ENCODE measurements around the gene CRACR2B.

CRACR2B gene

DNA sequence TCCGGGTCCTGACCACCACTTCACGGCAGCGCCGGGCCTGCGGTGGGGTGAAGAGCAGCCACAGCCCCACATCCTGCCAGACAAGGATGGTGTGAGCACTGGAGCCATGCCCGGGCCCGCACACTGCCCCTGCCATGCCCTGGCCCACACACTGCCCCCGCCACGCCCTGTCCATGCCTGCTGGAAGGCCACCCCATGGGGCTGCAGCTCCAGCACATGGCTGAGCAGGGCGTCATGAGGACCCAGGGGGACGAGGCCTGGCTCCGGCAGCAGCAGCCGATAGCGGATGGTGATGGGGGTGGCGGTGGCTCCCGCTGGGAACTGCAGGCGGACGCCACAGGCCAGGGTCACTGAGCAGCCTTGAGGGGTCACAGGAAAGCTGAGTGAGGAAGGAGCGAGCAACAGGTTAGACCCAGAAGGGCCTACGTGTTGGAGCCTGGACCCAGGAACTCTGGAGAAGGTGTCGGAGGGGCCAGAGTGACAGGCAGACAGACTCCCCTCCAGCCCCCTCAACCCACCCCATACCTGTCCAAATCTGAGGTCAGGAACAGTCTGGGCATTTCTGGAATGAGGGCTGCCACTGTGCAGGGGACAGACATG is 25.6 kb upstream of the CRACR2B start:
- H3K36me3 ChIP-seq (ENCODE audit: control insufficient read depth, insufficient read depth, low read length) = peaks cover 10% of the 10 kb centered on the region
- H3K4me3 ChIP-seq (replicated peaks; ENCODE audit: low read depth, low read length) = no peak overlapping the region
- TF ChIP-seq, protein P1, sequence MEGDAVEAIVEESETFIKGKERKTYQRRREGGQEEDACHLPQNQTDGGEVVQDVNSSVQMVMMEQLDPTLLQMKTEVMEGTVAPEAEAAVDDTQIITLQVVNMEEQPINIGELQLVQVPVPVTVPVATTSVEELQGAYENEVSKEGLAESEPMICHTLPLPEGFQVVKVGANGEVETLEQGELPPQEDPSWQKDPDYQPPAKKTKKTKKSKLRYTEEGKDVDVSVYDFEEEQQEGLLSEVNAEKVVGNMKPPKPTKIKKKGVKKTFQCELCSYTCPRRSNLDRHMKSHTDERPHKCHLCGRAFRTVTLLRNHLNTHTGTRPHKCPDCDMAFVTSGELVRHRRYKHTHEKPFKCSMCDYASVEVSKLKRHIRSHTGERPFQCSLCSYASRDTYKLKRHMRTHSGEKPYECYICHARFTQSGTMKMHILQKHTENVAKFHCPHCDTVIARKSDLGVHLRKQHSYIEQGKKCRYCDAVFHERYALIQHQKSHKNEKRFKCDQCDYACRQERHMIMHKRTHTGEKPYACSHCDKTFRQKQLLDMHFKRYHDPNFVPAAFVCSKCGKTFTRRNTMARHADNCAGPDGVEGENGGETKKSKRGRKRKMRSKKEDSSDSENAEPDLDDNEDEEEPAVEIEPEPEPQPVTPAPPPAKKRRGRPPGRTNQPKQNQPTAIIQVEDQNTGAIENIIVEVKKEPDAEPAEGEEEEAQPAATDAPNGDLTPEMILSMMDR (IDR thresholded peaks at IDR 0.05; ENCODE audit: insufficient read depth, low read length, poor library complexity, severe bottlenecking) = no peak
- DNase-seq (ENCODE audit: extremely low read depth, insufficient read length) = no peak
- H3K27me3 ChIP-seq (replicated peaks; ENCODE audit: control insufficient read depth, insufficient read depth, low read length) = no peaks in the 10 kb centered on the region

DNA sequence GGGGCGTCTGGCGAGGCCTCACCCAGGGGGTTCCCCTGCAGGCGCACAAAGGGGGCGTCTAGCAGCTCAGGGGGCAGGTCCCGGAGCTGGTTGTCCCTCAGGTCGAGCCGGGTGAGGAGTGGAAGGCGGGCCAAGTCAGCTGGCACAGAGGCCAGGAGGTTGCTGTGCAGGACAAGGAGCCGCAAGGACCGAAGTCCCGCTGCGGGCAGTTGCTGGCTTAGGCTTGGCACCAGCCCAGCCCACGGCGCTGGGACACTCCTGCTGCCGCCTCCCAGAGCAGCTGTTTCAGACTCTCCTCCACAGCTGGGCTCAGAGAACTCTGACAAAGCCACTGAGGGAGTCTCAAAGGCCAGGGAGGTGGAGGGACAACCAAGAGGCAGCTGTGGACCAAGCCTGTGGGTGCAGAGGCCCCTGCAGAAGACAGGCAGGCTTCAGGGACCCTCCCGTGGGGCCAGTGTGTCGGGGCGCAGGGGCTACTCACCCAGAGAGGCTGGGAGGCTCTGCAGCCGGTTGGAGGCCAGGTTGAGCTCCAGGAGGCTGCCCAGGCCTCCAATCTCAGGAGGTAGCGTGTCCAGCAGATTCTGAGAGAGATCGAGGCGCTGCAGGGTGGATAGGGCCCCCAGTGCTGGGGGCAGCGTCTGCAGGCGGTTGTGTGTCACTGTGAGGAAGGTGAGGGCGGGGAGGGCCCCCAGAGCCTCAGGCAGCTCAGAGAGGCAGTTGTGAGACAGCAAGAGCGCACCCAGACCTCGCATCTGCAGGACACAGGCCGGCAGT is 24.8 kb upstream of the CRACR2B start:
- peak overlapping the region; percentile 64 for H3K4me3 ChIP-seq (replicated peaks; ENCODE audit: low read depth, low read length)
- no peaks in the 10 kb centered on the region for H3K27me3 ChIP-seq (replicated peaks; ENCODE audit: control insufficient read depth, insufficient read depth, low read length)
- TF ChIP-seq, protein P1 (IDR thresholded peaks at IDR 0.05; ENCODE audit: insufficient read depth, low read length, poor library complexity, severe bottlenecking) = no peak
- peaks cover 10% of the 10 kb centered on the region for H3K36me3 ChIP-seq (ENCODE audit: control insufficient read depth, insufficient read depth, low read length)
- DNase-seq (ENCODE audit: extremely low read depth, insufficient read length) = no peak

DNA sequence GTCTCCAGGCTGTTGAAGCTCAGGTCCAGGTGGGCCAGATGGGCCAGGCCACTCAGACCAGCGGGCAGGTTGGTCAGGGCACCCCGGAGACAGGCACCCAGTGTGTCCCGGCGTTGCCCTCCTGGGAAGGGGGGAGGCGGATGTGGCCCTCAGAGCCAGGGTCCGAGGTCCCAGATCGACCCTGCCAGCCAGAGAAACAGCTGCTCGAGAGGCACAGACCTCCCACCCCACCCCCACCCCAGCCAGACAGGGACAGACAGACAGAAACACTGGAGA is 24.3 kb upstream of the CRACR2B start:
- DNase-seq (ENCODE audit: extremely low read depth, insufficient read length) = no peak
- Histone ChIP-seq H3K4me3 (replicated peaks; ENCODE audit: low read depth, low read length) (peak overlapping the region; percentile 64), H3K36me3 (ENCODE audit: control insufficient read depth, insufficient read depth, low read length) (peaks cover 10% of the 10 kb centered on the region), H3K27me3 (replicated peaks; ENCODE audit: control insufficient read depth, insufficient read depth, low read length) (no peaks in the 10 kb centered on the region)
- TF ChIP-seq, protein P1 (IDR thresholded peaks at IDR 0.05; ENCODE audit: insufficient read depth, low read length, poor library complexity, severe bottlenecking) = no peak

DNA sequence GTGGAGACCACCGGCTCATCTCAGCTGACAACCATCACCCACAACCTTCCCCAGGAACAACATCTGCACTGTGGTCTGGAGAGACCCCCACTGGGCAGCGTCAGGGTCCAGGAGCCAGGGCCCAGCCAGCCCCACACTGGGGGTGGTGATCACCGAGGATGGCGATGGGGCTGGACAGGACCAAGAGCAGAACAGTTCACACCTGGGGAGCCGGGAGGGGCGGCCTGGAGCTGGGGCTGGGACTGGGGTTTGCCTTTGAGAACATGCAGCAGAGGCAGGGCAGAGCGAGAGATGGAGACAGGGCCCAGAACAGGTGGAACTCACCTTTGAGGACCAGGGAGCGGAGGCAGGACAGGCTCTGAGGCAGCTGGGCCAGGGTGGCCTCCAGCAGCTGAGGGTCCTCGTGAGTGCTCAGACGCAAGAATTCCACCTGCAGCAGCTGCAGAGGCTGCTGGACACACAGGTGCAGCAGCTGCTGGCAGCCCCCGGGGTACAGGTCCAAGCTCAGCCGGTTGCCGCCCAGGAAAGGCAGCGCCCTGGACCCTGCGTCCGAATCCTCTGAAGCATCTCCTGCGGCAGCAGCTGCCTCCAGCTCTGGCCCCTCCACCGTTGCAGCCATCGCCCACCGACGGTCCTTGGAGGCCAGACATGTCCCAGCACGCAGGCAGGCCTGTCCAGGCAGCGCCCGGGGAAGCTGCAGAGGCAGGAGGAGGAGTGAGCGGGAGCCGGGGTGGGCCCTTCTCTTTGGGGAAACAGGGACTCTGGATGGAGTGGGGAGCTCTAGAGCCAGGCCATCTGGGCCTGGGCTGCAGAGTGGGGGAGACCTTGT is 23.7 kb upstream of the CRACR2B start:
- Histone ChIP-seq H3K27me3 (replicated peaks; ENCODE audit: control insufficient read depth, insufficient read depth, low read length) (no peaks in the 10 kb centered on the region), H3K36me3 (ENCODE audit: control insufficient read depth, insufficient read depth, low read length) (peaks cover 10% of the 10 kb centered on the region), H3K4me3 (replicated peaks; ENCODE audit: low read depth, low read length) (peak overlapping the region; percentile 64)
- TF ChIP-seq, protein P1 (IDR thresholded peaks at IDR 0.05; ENCODE audit: insufficient read depth, low read length, poor library complexity, severe bottlenecking) = no peak
- no peak for DNase-seq (ENCODE audit: extremely low read depth, insufficient read length)

DNA sequence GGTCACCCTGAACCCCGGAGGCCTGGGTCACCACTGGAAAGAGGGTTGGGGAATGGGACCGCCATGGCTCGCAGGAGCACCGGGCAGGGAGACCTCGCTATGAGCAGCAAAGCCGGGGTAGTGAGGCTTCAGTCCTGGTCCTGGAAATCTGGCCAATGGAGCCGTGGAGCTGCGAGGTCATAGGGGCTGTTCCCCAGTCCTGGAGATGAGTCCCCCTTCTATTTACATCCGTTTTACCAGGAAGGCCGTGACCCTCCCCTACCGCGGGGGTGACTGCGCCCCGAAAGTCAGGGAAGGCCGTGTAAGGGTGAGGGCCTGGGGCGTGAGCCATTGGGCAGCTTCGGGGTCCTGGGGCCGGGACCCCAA is 23.1 kb upstream of the CRACR2B start:
- Histone ChIP-seq H3K27me3 (replicated peaks; ENCODE audit: control insufficient read depth, insufficient read depth, low read length) (no peaks in the 10 kb centered on the region), H3K36me3 (ENCODE audit: control insufficient read depth, insufficient read depth, low read length) (peaks cover 10% of the 10 kb centered on the region), H3K4me3 (replicated peaks; ENCODE audit: low read depth, low read length) (peak overlapping the region; percentile 64)
- no peak for DNase-seq (ENCODE audit: extremely low read depth, insufficient read length)
- TF ChIP-seq, protein P1 (IDR thresholded peaks at IDR 0.05; ENCODE audit: insufficient read depth, low read length, poor library complexity, severe bottlenecking) = no peak
